Endothelial cell of umbilical vein (primary cell): ENCODE data around the gene CNN1. TPM values are rescaled to one million over a fixed set of nuclear protein-coding genes. Genes with fewer than 3 reads are reported as not detected.

Source experiments
- BruUV-seq: library from RNA; stranded (reverse); fragments of 400-500 nt; replicated peaks from 2 replicates; lab custom pipeline; 2021; lab: Mats Ljungman, UMichigan
- CTCF ChIA-PET: fragments of 300-600, 350-600 bp; sonication (Branson Sonifier 250); formaldehyde crosslinking; loops from one replicate; lab custom pipeline; 2021; ENCODE audit warnings: antibody characterized with exemption, inconsistent platforms; lab: Charles Lee
- POLR2A ChIA-PET: fragments of 300-600, 350-600 bp; sonication (Branson Sonifier 250); formaldehyde crosslinking; loops from one replicate; lab custom pipeline; 2021; ENCODE audit warnings: antibody characterized with exemption, inconsistent platforms; lab: Charles Lee
- DNase-seq: peaks from one replicate; pipeline ENCODE4 v3.0.0-alpha.2; 2011; ENCODE audit warnings: low read depth, low spot score
- FAIRE-seq: peaks from 2 replicates; lab custom pipeline; 2011; peaks lifted over from hg19 to GRCh38; lab: Jason Lieb, UNC
- H2AFZ ChIP-seq: 2 replicates; pipeline ENCODE4 v1.6.0; 2012; ENCODE audit warnings: low read depth, low read length, control low read depth, inconsistent platforms
- H3K27ac ChIP-seq: 2 replicates; pipeline ENCODE4 v1.5.1; 2011; ENCODE audit warnings: low read depth, mild to moderate bottlenecking, control low read depth, low read length, moderate library complexity; ENCODE audit not compliant: insufficient read depth
- H3K27me3 ChIP-seq, 2 experiments: 2 replicates each; pipeline versions ENCODE4 v1.6.0 to v1.6.1; 2011; ENCODE audit warnings: low read length in 2 of 2, mixed read lengths in 1 of 2; ENCODE audit not compliant: control insufficient read depth in 2 of 2, insufficient read depth in 2 of 2
- H3K36me3 ChIP-seq, 2 experiments: 2 replicates in 1 of 2; 3 replicates in 1 of 2; pipeline ENCODE4 v1.5.1; 2011; ENCODE audit warnings: low read length in 2 of 2, mild to moderate bottlenecking in 1 of 2, moderate library complexity in 1 of 2; ENCODE audit not compliant: control insufficient read depth in 2 of 2, insufficient read depth in 2 of 2; ENCODE audit errors: extremely low read depth in 1 of 2
- H3K4me1 ChIP-seq: 3 replicates; pipeline ENCODE4 v1.5.1; 2011; ENCODE audit warnings: mild to moderate bottlenecking, low read length; ENCODE audit not compliant: control insufficient read depth, insufficient read depth; ENCODE audit errors: extremely low read depth
- H3K4me2 ChIP-seq: 2 replicates; pipeline ENCODE4 v1.6.1; 2011; ENCODE audit warnings: low read length, control low read depth, mixed read lengths; ENCODE audit not compliant: insufficient read depth
- H3K4me3 ChIP-seq, 3 experiments: fragments of 200-600 bp in 1 of 3; sonication (generic), shearing (Covaris generic) in 1 of 3; replicated peaks in 1 of 3; 2 replicates each; pipeline ENCODE4 v1.5.1; 2011 to 2016; ENCODE audit warnings: control low read depth in 3 of 3, low read length in 3 of 3, mild to moderate bottlenecking in 2 of 3, inconsistent platforms in 1 of 3, low read depth in 1 of 3, moderate library complexity in 1 of 3; ENCODE audit not compliant: insufficient read depth in 1 of 3
- H3K79me2 ChIP-seq: 2 replicates; pipeline ENCODE4 v1.6.0; 2012; ENCODE audit warnings: low read length, inconsistent platforms; ENCODE audit not compliant: control insufficient read depth, insufficient read depth
- H3K9ac ChIP-seq: replicated peaks from 2 replicates; pipeline ENCODE3; 2011; ENCODE audit warnings: low read length, control low read depth; ENCODE audit not compliant: insufficient read depth; ENCODE audit errors: extremely low read depth
- H3K9me1 ChIP-seq: replicated peaks from 3 replicates; pipeline ENCODE4 v1.6.0; 2011; ENCODE audit warnings: mild to moderate bottlenecking, low read length; ENCODE audit not compliant: control insufficient read depth, insufficient read depth; ENCODE audit errors: extremely low read depth
- H3K9me3 ChIP-seq: replicated peaks from 2 replicates; pipeline ENCODE4 v1.5.1; 2012; ENCODE audit warnings: low read length, inconsistent platforms; ENCODE audit not compliant: control insufficient read depth, insufficient read depth
- H4K20me1 ChIP-seq: replicated peaks from 2 replicates; pipeline ENCODE3; 2011; ENCODE audit warnings: mild to moderate bottlenecking, low read length; ENCODE audit not compliant: control insufficient read depth, insufficient read depth; ENCODE audit errors: extremely low read depth
- CTCF ChIP-seq, 2 donors: IDR thresholded peaks; 1 replicate in 1 of 2; 2 replicates in 1 of 2; pipeline ENCODE4 v1.5.1; 2011; ENCODE audit warnings: low read length in 2 of 2, mild to moderate bottlenecking in 2 of 2, moderate library complexity in 2 of 2, control low read depth in 1 of 2, inconsistent platforms in 1 of 2, low read depth in 1 of 2; ENCODE audit not compliant: insufficient read depth in 1 of 2; ENCODE audit errors: extremely low read depth in 1 of 2
- EZH2 ChIP-seq: IDR thresholded peaks from 2 replicates; pipeline ENCODE4 v1.6.1; 2012; ENCODE audit warnings: borderline replicate concordance, low read depth, mild to moderate bottlenecking, moderate library complexity, low read length, inconsistent platforms; ENCODE audit not compliant: severe bottlenecking
- GATA2 ChIP-seq: IDR thresholded peaks from 2 replicates; pipeline ENCODE4 v1.7.0; 2011; ENCODE audit warnings: low read depth, mild to moderate bottlenecking, moderate library complexity, mixed read lengths, low read length; ENCODE audit not compliant: insufficient read length, insufficient read depth
- MAX ChIP-seq: IDR thresholded peaks from 2 replicates; pipeline ENCODE4 v1.6.1; 2011; ENCODE audit not compliant: insufficient read depth, insufficient read length
- POLR2A ChIP-seq: IDR thresholded peaks from 2 replicates; pipeline ENCODE4 v1.6.1; 2012; ENCODE audit warnings: low read depth, mild to moderate bottlenecking, control low read depth, low read length
- POLR2AphosphoS5 ChIP-seq: IDR thresholded peaks from 2 replicates; pipeline ENCODE4 v1.6.1; 2012; ENCODE audit warnings: low read depth, mild to moderate bottlenecking, control low read depth, low read length, moderate library complexity; ENCODE audit not compliant: insufficient read depth
- dilution Hi-C: fragments of 300-500 bp; cut with MboI; formaldehyde crosslinking; loops from one replicate; pipeline ENCODE4 v1.15.0; 2019; ENCODE audit warnings: low sequenced_read_pairs; ENCODE audit not compliant: extremely low pct_ligation_motif_present
- intact Hi-C: fragments of 100-400 bp; cut with micrococcal nuclease; formaldehyde crosslinking; loops from one replicate; pipeline ENCODE4 v1.10.0; 2022
- polyA plus RNA-seq, 4 experiments: library from polyadenylated mRNA; depleted of rRNA in 3 of 4; stranded (reverse) in 3 of 4; unstranded in 1 of 4; fragments of >200 nt; gene quantifications; 2 replicates each; pipeline versions ENCODE4 v1.2.1 to v1.2.3, GENCODE V29; 2011 to 2012; ENCODE audit warnings: missing spikeins in 1 of 4
- total RNA-seq: library from RNA; stranded (reverse); gene quantifications from 2 replicates; pipeline ENCODE4 v1.2.3, GENCODE V29; 2021

Gene CNN1
- total and polyA plus RNA-seq, 2 donors (not counting 3 experiments of a cell fraction or from before 2014, with no cell fraction given) = 0.76 TPM; not detected in 1

GRCh38 chr19:11558881-11559828 is 20.5 kb downstream of the CNN1 start, which contains the start of gene ELOF1:
Gene ELOF1 (minus strand): TSS chr19:11559230. CDS start chr19:11554347, 4,883 bp downstream.
- DNase-seq = peak; percentile 97
- intact Hi-C loops = loop anchor here (1.0 to 2.0 kb wide), 3 partner anchors 28 to 54 kb away; partner anchors contain the start of genes ECSIT and ZNF653
- dilution Hi-C loops = no loop called here
- peaks cover 9% of the 10 kb centered on the region for H3K4me1 ChIP-seq
- TSS peak; percentile 84 for BruUV-seq
- H3K79me2 ChIP-seq = peaks cover 24% of the 10 kb centered on the region
- H3K4me2 ChIP-seq = peak within 1 kb of the TSS; percentile 90
- no peaks in the 10 kb centered on the region for H4K20me1 ChIP-seq
- H3K9ac ChIP-seq = peak within 1 kb of the TSS; percentile 63
- no peaks in the 10 kb centered on the region for H3K9me3 ChIP-seq
- H3K4me3 ChIP-seq = peak within 1 kb of the TSS; percentile 56 to 81 (median 58)
- FAIRE-seq = peak; percentile 96
- H3K27me3 ChIP-seq = no peaks in the 10 kb centered on the region
- peak within 1 kb of the TSS; percentile 87 for H2AFZ ChIP-seq
- TF ChIP-seq POLR2A (peak; percentile 88), GATA2 (no peak), EZH2 (no peak), POLR2AphosphoS5 (peak; percentile 94), MAX (no peak), CTCF (IDR thresholded peaks at IDR 0.05; ENCODE audit: extremely low read depth in 1 of 2, insufficient read depth in 1 of 2, low read depth in 1 of 2, low read length in 2 of 2) (no peak)
- H3K9me1 ChIP-seq = no peaks in the 10 kb centered on the region
- peaks cover 0 to 4% of the 10 kb centered on the region in 2 experiments for H3K36me3 ChIP-seq
- peak within 1 kb of the TSS; percentile 14 for H3K27ac ChIP-seq
- CTCF ChIA-PET = interaction anchor here (0.6 to 2.1 kb wide), 11 partner anchors 15 to 265 kb away, joined by 3 to 8 read pairs (median 4); partner anchors contain the start of gene ZNF653
- POLR2A ChIA-PET = no interaction called here
